ENCODE results near the gene AVPR1A.
"Not testable (repeated sequence)": the region's sequence is repeated elsewhere in the genome, so short reads cannot be mapped to it uniquely, and the experiment has no call there.

Gene AVPR1A

DNA sequence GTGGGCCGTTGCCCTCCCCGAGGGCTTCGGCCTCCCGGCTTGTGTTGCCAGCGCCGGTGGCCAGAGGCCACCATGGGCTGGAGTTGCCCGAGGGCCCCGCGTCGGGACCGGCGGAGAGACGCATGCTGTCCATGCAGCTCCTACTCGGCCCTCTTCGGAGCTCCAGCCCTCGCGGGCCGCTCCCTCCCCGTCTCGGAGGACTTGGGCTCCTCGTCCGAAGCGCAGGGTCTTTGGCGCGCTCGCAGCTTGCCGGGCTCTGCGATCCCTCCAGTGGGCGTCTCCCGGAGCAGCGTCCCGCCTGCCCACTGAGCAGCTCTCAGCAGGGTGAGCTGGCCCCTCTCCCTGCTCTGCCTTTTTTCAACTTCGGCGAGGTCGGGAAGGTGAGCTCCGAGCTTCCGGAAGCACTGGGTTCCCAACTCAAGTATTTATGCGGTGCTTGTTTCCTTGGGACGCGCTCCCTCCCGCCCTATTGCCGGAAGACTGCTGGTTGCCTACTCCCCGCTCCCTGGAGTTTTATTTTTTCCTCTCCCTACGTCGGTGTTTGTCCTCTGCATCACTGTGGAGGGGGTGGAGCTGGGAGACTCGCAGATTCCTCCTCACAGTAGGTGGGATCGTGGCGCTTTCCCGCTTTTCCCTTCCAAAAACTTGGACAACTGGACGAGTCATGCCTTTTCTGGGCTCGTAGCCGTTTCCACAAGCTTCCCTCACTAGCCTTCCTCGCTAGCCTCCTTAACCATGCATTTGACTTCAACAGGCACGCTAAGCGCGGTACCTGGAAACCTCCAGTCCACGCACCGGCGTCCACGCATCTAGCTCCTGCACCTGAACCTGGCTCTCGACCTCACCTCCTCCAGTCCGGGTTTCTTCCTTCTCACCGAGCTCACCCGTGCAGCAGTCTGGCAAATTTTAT is at the start of gene AVPR1A:
Gene AVPR1A, minus strand, starts transcription at position 489 of the 910 bp plus-strand sequence. Its CDS starts 365 bp downstream, at position 124.
- no peak for DNase-seq (ENCODE audit: low read depth)

- DNase-seq (ENCODE audit: low read depth), result no peak
These were observed 45.2 kb upstream of the AVPR1A start for GRCh38 chr12:63196168-63196567.

DNA sequence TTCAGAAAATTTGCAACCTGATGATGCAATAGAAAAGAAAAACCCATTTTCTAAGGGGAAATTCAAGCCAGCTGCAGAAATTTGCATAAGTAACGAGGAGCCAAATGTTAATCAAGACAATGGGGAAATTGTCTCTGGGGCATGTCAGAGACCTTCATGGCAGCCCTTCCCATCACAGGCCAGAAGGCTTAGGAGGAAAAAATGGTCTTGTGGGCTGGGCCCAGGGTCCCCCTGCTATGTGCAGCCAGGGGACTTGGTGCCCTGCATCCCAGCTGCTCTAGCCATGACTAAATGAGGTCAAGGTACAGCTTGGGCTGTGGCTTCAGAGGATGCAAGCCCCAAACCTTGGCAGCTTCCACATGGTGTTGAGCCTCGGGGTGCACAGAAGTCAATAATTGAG is 28.2 kb upstream of the AVPR1A start:
- DNase-seq (ENCODE audit: low read depth), result no peak

DNA sequence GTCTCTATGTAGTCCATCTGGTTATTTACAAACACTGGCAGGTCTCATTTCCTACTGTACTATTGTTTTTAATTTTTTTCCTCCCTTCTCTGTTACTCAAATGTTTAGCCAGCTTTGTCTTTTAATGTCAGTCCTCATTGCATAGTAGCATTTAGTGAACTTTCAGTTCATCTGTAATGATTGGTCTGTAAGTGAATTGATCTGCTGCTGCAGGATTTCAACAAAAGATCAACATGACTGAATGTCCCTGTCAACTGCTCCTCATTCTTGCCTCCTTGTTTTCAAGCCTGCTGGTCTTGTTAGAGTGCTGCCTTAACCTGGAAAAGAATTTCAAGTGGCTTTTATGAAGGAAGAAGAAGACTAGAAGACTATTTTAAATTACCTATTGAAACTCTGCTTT is 19.3 kb upstream of the AVPR1A start:
- DNase-seq (ENCODE audit: low read depth), result no peak

DNA sequence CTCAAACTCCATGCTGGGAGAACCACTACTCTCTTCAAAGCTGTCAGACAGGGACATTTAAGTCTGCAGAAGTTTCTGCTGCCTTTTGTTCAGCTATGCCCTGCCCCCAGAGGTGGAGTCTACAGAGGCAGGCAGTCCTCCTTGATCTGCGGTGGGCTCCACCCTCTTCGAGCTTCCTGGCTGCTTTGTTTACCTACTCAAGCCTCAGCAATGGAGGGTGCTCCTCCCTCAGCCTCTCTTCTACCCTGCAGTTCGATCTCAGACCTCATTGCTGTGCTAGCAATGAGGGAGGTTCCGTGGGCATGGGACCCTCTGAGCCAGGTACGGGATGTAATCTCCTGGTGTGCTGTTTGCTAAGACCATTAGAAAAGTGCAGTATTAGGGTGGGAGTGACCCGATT is 16.7 kb upstream of the AVPR1A start:
- DNase-seq (ENCODE audit: low read depth), result not testable (repeated sequence)

GRCh38 chr12:63164911-63165310 is 13.9 kb upstream of the AVPR1A start:
- DNase-seq (ENCODE audit: low read depth), result no peak

DNA sequence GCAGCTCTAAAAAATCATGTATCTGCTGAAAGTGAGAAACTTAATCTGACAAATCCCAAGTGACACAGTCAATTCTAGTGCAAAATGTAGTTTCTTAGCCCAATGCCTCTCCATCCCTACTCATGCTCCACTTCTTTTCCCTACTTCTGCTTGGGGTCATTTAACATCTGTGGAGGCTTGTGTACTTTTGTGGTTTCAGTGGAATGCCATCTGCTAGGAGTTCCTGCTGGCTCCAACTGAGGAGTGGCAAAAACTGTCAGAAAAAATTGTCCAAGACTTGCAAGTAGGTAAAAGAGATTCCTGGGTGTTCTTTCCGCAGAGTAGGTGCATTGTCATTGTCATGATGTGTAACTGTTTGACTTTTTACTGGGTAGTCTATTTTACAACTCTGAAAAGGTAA is 12.5 kb upstream of the AVPR1A start:
- no peak for DNase-seq (ENCODE audit: low read depth)

DNA sequence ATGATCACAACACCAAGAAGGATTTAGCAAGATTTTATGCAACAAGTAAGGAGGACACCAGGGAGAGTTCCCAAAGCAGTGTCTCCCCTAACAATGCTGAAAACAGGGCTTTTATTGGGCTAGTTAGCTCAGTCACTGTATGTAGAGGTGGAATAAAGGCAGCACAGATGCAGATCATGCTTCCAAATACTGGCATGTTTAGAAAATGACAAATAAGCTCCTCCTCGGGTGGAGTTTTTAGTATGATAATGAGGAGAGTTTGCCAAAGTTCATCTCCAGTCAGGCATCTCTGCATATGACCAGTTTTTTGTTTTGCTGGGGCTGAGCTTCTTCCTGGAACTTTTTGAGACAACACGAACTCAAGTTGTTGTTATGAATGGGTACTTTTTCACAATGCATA is 4.4 kb upstream of the AVPR1A start:
- DNase-seq (ENCODE audit: low read depth), result no peak

- DNase-seq (ENCODE audit: low read depth), result no peak
These were observed 3.6 kb upstream of the AVPR1A start for GRCh38 chr12:63154560-63154959.

GRCh38 chr12:63152321-63152700 is 1.3 kb upstream of the AVPR1A start:
- DNase-seq (ENCODE audit: low read depth), result no peak

- no peak for DNase-seq (ENCODE audit: low read depth)
These were observed 771 bp upstream of the AVPR1A start for GRCh38 chr12:63151623-63152320.

DNA sequence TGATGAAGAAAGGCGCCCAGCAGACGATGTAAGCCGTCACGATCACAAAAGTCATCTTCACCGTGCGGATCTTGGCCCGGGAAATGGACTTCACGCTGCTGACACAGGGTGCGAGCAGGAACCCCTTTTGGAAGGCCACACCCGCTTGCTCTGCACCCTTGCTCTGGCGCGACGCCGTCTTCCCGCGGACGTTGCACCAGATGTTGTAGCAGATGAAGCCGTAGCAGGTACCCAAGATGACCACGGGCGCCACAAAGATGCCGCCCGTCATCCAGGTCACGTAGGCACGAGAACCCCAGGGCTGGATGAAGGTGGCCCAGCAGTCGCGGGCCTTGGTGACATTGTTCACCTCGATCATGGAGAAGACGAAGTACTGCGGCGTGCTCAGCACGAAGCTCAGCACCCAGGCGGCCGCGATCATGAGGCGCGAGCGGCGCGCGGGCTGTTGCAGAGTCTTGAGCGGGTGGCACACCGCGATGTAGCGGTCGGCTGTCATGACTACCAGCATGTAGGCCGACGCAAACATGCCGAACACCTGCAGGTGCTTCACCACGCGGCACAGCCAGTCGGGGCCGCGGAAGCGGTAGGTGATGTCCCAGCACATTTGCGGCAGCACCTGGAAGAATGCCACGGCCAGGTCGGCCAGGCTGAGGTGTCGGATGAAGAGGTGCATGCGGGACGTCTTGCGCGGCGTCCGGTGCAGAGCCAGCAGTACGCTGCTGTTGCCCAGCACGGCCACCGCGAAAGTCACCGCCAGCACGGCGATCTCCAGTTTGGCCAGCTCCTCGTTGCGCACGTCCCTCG is 890 bp downstream of the AVPR1A start:
- no peak for DNase-seq (ENCODE audit: low read depth)

GRCh38 chr12:63144556-63144955 is 6.4 kb downstream of the AVPR1A start:
- no peak for DNase-seq (ENCODE audit: low read depth)

- no peak for DNase-seq (ENCODE audit: low read depth)
These were observed 12.5 kb downstream of the AVPR1A start for GRCh38 chr12:63138488-63138887.

DNA sequence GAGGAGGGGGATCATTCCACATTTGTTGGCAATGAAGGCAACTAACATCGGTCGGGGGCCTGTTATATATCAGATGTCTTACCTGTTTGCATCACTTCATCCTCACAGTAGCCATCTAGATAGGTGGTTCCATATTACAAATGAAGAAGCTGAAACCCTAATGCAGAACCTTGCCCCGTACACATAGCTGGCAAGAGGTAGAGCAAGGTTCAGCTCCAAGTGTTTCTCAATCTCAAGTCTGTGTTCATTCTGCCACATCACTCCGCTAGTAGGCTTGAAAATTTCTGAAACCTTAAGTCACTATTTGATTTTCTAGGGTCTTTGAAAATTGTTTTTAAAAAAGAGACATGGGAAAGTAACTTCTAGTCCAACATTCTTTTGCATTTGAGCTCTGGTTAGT is 17.0 kb downstream of the AVPR1A start:
- DNase-seq (ENCODE audit: low read depth), result no peak

DNA sequence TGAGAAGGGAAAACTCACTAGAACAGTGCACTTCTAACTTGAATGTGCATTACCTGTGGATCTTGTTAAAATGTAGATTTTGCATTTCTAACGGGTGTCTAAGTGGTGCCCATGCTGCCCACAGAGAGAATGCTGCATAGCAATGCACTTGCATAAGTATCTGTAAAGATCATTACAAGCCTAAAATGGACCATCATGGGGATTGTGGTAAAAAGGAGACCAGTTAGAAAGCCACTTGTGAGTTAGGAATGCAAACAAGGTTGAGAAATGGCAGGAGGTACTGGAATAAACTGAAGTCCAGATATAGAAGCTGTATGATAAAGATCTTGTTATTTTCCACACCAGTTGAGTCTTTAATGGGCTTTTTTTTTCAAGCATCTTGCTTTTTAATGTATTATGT is 18.8 kb downstream of the AVPR1A start:
- DNase-seq (ENCODE audit: low read depth), result no peak

DNA sequence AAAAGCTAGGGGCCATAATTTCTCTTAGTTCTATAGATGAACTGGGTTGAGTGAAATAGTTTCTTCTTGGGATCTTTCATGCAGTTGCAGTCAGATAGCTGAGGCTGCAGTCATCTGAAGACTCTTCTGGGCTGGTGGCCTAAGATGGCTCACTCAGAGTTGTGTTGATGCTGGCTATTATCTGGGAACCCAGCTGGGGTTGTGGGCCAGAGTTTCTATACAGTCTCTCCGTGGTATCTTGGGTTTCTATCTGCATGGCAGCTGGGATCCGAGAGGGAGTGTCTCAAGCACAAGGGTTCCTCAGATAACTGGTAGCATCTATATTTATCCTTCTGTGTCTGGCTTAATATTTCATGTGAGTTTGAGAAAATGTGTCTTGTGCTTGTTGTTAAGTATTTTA is 21.1 kb downstream of the AVPR1A start:
- DNase-seq (ENCODE audit: low read depth), result no peak

GRCh38 chr12:63124778-63125177 is 26.2 kb downstream of the AVPR1A start:
- DNase-seq (ENCODE audit: low read depth), result no peak

- DNase-seq (ENCODE audit: low read depth), result no peak
These were observed 47.4 kb downstream of the AVPR1A start for GRCh38 chr12:63103494-63104131.

DNA sequence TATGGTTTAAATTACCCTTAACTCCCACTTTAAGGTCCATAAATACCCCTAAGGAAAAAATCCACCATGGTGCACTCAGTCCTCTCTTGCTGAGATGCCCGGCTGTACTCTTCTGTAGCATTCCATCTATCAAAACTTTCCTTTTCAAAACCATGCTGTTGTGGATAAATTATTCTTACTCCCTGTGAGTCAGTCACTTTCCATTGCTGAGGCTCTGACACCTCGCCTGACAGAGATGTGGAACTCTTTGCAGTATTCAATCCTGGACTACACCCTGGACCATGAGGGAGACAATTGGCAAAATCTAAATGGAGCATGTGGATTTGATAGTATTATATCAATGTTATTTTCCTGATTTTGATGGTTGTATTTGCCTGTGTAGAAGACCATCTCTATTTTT is 49.1 kb downstream of the AVPR1A start:
- no peak for DNase-seq (ENCODE audit: low read depth)

- no peak for DNase-seq (ENCODE audit: low read depth)
These were observed 52.1 kb downstream of the AVPR1A start for GRCh38 chr12:63098851-63099250.

DNA sequence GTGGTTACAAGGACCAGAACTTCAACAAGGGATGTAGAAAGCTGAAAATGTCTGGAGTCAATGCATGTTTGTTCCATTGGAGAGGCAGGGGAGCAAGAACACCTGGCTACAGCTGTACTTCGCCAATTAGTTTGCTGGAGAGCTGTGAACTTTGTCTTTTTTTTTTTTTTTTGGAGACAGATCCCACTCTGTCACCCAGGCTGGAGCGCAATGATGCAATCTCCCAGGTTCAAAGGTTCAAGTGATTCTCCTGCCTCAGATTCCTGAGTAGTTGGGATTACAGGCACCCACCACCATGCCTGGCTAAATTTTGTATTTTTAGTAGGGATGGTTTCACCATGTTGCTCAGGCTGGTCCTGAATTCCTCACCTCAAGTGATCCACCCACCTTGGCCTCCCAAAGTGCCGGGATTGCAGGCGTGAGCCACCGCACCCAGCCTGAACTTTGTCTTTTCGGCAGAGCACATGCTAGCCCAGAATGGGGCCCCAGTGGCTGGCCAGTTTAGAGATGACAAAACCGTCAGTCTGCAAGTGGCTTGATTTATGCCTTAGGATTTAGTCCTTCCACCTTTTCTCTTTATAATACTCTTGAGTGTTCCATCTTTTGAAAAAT is 55.5 kb downstream of the AVPR1A start:
- DNase-seq (ENCODE audit: low read depth), result no peak
